ENCODE results near the gene PGBD5. TPM values are rescaled to one million over a fixed set of nuclear protein-coding genes. Genes with fewer than 3 reads are reported as not detected.

PGBD5 gene
- total RNA-seq, 3 donors from 2014 or later (not counting 1 experiment from before 2014, with no cell fraction given): 0.02 to 0.90 TPM; not detected in 1

DNA sequence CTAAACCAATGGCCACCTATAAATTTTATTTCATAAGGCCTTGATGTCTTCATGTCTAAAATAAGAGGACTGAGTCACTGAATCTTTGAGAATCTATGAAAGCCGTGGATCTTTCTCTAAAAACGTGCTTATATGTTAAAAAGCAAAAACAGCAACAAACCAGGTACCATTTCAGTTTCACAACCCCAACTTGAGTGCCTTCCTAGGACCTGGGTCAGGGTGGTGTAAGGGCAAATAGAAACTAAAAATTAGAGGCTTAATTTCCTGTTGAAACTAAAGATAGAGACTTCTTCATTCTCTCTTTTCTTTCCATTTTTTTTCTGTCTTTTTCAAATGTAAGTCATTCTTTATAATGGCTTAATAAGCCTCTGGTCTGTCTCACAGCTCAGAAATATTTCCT is 27.2 kb upstream of the PGBD5 start:
- Mint-ChIP-seq H3K27me3 (ENCODE audit: low read depth in 2 of 2) (peaks cover 10 to 48% of the 10 kb centered on the region in 2 donors), H3K27ac (no peak overlapping the region), H3K4me3 (no peak overlapping the region), H3K36me3 (no peaks in the 10 kb centered on the region), H3K9me3 (no peaks in the 10 kb centered on the region), H3K4me1 (no peaks in the 10 kb centered on the region)
- WGBS (ENCODE audit: insufficient coverage): 50% methylated on average over 1 of the region's 2 CpGs
- ATAC-seq (no peak), DNase-seq (no peak)
- Histone ChIP-seq H3K36me3 (ENCODE audit: control insufficient read depth, insufficient read depth, low read length) (no peaks in the 10 kb centered on the region), H3K27me3 (ENCODE audit: control insufficient read depth, insufficient read depth, low read length) (no peaks in the 10 kb centered on the region), H3K9me3 (ENCODE audit: control insufficient read depth, insufficient read depth, low read length) (no peaks in the 10 kb centered on the region), H3K4me1 (ENCODE audit: control insufficient read depth, insufficient read depth, low read length) (no peaks in the 10 kb centered on the region), H3K4me3 (ENCODE audit: low read length) (no peak overlapping the region), H3K27ac (ENCODE audit: low read length) (no peak overlapping the region)
- intact Hi-C loops (cut with micrococcal nuclease): no loop called here
- TF ChIP-seq CTCF (IDR thresholded peaks at IDR 0.05): no peak

DNA sequence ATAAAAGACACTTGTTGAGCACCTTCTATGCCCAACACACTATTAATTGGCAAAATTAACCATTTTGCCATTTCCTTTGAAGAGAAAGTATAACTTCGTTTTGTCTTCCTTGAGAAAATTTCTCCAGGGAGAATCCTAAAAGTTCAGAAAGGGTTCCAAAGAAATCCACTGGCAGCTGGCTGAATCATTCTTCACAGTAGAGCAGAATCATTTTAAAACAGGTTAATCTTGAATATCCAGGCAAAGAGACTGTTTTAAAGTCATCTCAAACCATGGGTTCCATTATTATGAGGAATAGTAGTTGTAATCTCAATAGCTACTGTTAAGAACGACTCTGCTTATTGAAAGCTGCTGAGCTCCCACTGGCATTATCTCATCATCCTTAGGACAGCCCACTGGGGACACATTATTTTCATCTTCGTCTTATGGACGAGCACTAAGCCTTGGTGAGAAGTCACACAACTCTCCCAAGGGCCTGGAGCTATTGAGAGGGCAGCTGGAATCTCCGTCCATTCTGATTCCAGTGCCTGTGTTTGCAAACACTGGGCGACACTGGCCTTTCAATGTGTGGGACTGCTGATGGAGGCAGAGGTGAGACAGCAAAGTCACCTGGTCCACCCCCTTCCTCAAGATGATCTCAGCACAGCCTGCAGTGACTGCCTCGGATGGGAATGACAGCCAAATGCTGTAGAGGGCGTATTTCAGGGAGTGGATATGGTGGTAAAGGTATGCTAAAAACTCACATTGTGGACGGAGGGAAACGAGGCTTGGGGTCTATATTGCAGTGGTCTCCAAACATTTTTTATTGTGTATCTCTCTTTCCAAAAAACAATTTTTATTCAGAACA is 15.3 kb upstream of the PGBD5 start:
- Histone ChIP-seq H3K27me3 (ENCODE audit: control insufficient read depth, insufficient read depth, low read length) (no peaks in the 10 kb centered on the region), H3K4me1 (ENCODE audit: control insufficient read depth, insufficient read depth, low read length) (no peaks in the 10 kb centered on the region), H3K36me3 (ENCODE audit: control insufficient read depth, insufficient read depth, low read length) (no peaks in the 10 kb centered on the region), H3K9me3 (ENCODE audit: control insufficient read depth, insufficient read depth, low read length) (no peaks in the 10 kb centered on the region), H3K27ac (ENCODE audit: low read length) (no peak overlapping the region), H3K4me3 (ENCODE audit: low read length) (no peak overlapping the region)
- TF ChIP-seq CTCF (IDR thresholded peaks at IDR 0.05): no peak
- 60% methylated on average over 8 of the region's 10 CpGs for WGBS (ENCODE audit: insufficient coverage)
- H3K36me3 Mint-ChIP-seq: no peaks in the 10 kb centered on the region
- no peak for DNase-seq
- H3K27ac Mint-ChIP-seq: no peak overlapping the region
- H3K4me1 Mint-ChIP-seq: no peaks in the 10 kb centered on the region
- H3K9me3 Mint-ChIP-seq: peaks cover 0 to 4% of the 10 kb centered on the region in 2 donors
- H3K27me3 Mint-ChIP-seq (ENCODE audit: low read depth in 2 of 2): peaks cover 8 to 28% of the 10 kb centered on the region in 2 donors
- H3K4me3 Mint-ChIP-seq: no peak overlapping the region
- intact Hi-C loops (cut with micrococcal nuclease): no loop called here
- ATAC-seq: no peak

DNA sequence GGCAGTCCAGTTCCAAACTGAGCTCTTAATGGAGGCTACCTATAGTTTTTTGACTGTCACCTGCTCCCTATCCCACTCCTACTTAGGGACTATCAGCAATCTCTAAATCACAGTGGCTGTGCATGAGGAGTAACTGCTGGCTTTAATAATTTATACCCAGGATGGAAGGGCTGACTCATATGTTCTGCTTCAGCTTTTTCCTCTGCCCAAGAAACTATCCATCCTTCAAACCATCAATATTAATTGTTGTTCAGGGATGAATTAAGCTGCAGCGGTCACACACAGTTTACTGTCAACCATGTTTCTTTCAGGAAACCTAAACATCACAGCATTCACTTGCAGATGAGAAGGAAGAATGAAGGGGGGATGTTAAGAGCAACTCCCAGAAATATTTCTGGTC is 9.0 kb upstream of the PGBD5 start:
- WGBS (ENCODE audit: insufficient coverage): no CpG with 5 or more reads among the region's 1 CpG
- no peak overlapping the region for H3K4me3 ChIP-seq (ENCODE audit: low read length)
- no peaks in the 10 kb centered on the region for H3K27me3 ChIP-seq (ENCODE audit: control insufficient read depth, insufficient read depth, low read length)
- TF ChIP-seq CTCF (IDR thresholded peaks at IDR 0.05): no peak
- H3K36me3 ChIP-seq (ENCODE audit: control insufficient read depth, insufficient read depth, low read length): no peaks in the 10 kb centered on the region
- H3K27ac ChIP-seq (ENCODE audit: low read length): no peak overlapping the region
- peaks cover 0 to 2% of the 10 kb centered on the region in 2 donors for H3K9me3 Mint-ChIP-seq
- H3K4me1 Mint-ChIP-seq: no peaks in the 10 kb centered on the region
- H3K4me3 Mint-ChIP-seq: no peak overlapping the region
- intact Hi-C loops (cut with micrococcal nuclease): no loop called here
- ATAC-seq: no peak
- H3K9me3 ChIP-seq (ENCODE audit: control insufficient read depth, insufficient read depth, low read length): no peaks in the 10 kb centered on the region
- DNase-seq: no peak
- H3K4me1 ChIP-seq (ENCODE audit: control insufficient read depth, insufficient read depth, low read length): no peaks in the 10 kb centered on the region
- H3K27ac Mint-ChIP-seq: no peak overlapping the region
- peaks cover 6 to 10% of the 10 kb centered on the region in 2 donors for H3K27me3 Mint-ChIP-seq (ENCODE audit: low read depth in 2 of 2)
- H3K36me3 Mint-ChIP-seq: no peaks in the 10 kb centered on the region
